Osteocyte (in vitro differentiated cells): ENCODE measurements around the gene NRXN3. TPM values are rescaled to one million over a fixed set of nuclear protein-coding genes. Genes with fewer than 3 reads are reported as not detected.
"Not testable (repeated sequence)": the region's sequence is repeated elsewhere in the genome, so short reads cannot be mapped to it uniquely, and the experiment has no call there.

Experiments used
- DNase-seq: peaks from one replicate; pipeline ENCODE4 v3.0.0; 2021; ENCODE audit warnings: mixed read lengths; ENCODE audit not compliant: unreplicated experiment; ENCODE audit errors: extremely low spot score
- H3K27ac Mint-ChIP-seq: one replicate; pipeline ENCODE4 v1.8.0; 2021; ENCODE audit warnings: mild to moderate bottlenecking, mixed read lengths; ENCODE audit not compliant: unreplicated experiment
- H3K27me3 Mint-ChIP-seq: one replicate; pipeline ENCODE4 v1.8.0; 2021; ENCODE audit warnings: mixed read lengths; ENCODE audit not compliant: unreplicated experiment
- H3K36me3 Mint-ChIP-seq: one replicate; pipeline ENCODE4 v1.8.0; 2021; ENCODE audit warnings: mixed read lengths; ENCODE audit not compliant: unreplicated experiment
- H3K4me1 Mint-ChIP-seq: one replicate; pipeline ENCODE4 v1.8.0; 2021; ENCODE audit warnings: mixed read lengths; ENCODE audit not compliant: unreplicated experiment
- H3K4me3 Mint-ChIP-seq: one replicate; pipeline ENCODE4 v1.8.0; 2021; ENCODE audit warnings: mild to moderate bottlenecking, moderate library complexity, mixed read lengths; ENCODE audit not compliant: unreplicated experiment
- H3K9me3 Mint-ChIP-seq: one replicate; pipeline ENCODE4 v1.8.0; 2021; ENCODE audit warnings: mixed read lengths; ENCODE audit not compliant: unreplicated experiment
- CTCF ChIP-seq: fragments of 200-600 bp; sonication (generic); IDR thresholded peaks from 2 replicates; pipeline ENCODE4 v1.5.0; 2021; ENCODE audit warnings: antibody characterized with exemption, mild to moderate bottlenecking, moderate library complexity
- total RNA-seq: library from RNA; stranded (reverse); gene quantifications from 2 replicates; pipeline ENCODE4 v1.2.1, GENCODE V29; 2021

The NRXN3 gene
- total RNA-seq, 1 donor from 2014 or later: 26.5 TPM

GRCh38 chr14:78469947-78470346 lies 299.8 kb downstream of the NRXN3 start:
- TF ChIP-seq CTCF: no peak
- Mint-ChIP-seq H3K4me1 (no peaks in the 10 kb centered on the region), H3K27ac (no peak overlapping the region), H3K9me3 (peaks cover 5% of the 10 kb centered on the region), H3K4me3 (no peak overlapping the region), H3K36me3 (no peaks in the 10 kb centered on the region), H3K27me3 (no peaks in the 10 kb centered on the region)
- DNase-seq: no peak

- H3K4me3 Mint-ChIP-seq: no peak overlapping the region
- no peak for DNase-seq
- no peaks in the 10 kb centered on the region for H3K27me3 Mint-ChIP-seq
- no peaks in the 10 kb centered on the region for H3K9me3 Mint-ChIP-seq
- TF ChIP-seq CTCF: no peak
- no peak overlapping the region for H3K27ac Mint-ChIP-seq
- no peaks in the 10 kb centered on the region for H3K4me1 Mint-ChIP-seq
- H3K36me3 Mint-ChIP-seq: no peaks in the 10 kb centered on the region
Observed at GRCh38 chr14:78479127-78479780, 309.1 kb downstream of the NRXN3 start.

DNA sequence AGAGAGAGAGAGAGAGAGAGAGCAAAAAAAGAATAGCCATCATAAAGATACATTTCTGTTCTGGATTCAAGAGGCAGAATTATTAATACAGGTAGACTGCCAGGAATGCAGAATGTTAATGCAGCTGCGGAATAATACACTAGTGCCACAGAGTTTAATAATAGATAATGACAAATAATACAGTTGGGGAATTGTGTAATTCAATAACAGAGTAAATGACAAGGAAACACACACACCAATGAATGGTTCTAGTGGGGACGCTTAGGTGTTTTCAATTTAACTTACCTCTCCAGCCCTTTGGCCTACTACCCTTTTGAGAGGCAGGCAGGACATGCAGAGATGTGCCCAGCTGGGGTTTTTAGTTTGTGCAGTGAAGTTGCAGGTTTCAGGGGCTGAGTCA lies 313.9 kb downstream of the NRXN3 start:
- TF ChIP-seq CTCF: no peak
- Mint-ChIP-seq H3K9me3 (no peaks in the 10 kb centered on the region), H3K36me3 (no peaks in the 10 kb centered on the region), H3K27ac (no peak overlapping the region), H3K27me3 (no peaks in the 10 kb centered on the region), H3K4me1 (no peaks in the 10 kb centered on the region), H3K4me3 (no peak overlapping the region)
- DNase-seq: no peak

DNA sequence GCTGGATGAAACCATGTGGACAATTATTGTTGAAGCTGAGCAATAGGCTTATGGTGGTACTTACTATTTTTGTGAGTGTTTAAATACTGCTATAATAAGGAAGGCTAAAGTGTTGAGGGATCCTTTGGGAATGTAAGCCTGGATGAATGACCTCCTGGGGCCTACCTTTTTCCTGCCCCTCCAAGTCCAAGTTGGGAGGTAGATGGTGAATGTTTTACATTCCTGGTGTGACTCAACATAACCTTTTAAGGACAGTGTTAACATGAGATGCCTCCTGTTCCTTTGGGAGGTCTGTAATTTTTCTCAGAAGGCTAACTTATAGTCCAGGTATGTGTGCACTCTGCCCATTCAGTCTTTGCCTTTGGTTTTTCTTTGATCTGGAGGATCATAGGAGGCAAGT lies 315.9 kb downstream of the NRXN3 start:
- no peaks in the 10 kb centered on the region for H3K9me3 Mint-ChIP-seq
- no peaks in the 10 kb centered on the region for H3K4me1 Mint-ChIP-seq
- no peak for TF ChIP-seq CTCF
- no peak for DNase-seq
- H3K27ac Mint-ChIP-seq: no peak overlapping the region
- no peak overlapping the region for H3K4me3 Mint-ChIP-seq
- no peaks in the 10 kb centered on the region for H3K27me3 Mint-ChIP-seq
- no peaks in the 10 kb centered on the region for H3K36me3 Mint-ChIP-seq

DNA sequence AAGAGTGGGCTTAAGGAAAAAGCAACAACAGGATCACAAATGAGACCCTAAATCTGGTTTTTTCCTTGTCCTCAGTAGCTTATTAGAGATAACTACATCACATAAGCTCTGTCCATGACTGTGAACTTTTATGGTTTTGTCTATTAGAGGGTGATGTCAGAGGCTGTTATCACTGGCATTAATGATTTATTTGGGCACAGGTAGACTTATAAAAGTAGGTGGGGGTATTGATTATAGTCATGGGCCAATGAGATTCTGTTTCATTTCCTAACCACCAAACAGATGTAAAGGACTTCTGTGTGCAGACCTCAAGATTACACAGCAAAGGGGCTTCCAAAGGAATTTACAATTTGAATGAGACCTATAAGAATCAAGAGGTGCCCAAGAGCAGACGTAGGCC lies 316.4 kb downstream of the NRXN3 start:
- TF ChIP-seq CTCF: no peak
- DNase-seq: no peak
- Mint-ChIP-seq H3K27me3 (no peaks in the 10 kb centered on the region), H3K4me3 (no peak overlapping the region), H3K36me3 (no peaks in the 10 kb centered on the region), H3K27ac (no peak overlapping the region), H3K9me3 (no peaks in the 10 kb centered on the region), H3K4me1 (no peaks in the 10 kb centered on the region)

GRCh38 chr14:78487573-78487972 lies 317.4 kb downstream of the NRXN3 start:
- not testable (repeated sequence) for H3K4me3 Mint-ChIP-seq, H3K9me3 Mint-ChIP-seq, H3K27me3 Mint-ChIP-seq, DNase-seq, H3K27ac Mint-ChIP-seq, H3K36me3 Mint-ChIP-seq, H3K4me1 Mint-ChIP-seq
